NCI-H2227 treated with DMSO at 0.1 percent for 48 hours (cell line): ENCODE measurements around the gene KRT16.
"Not testable (repeated sequence)": the region's sequence is repeated elsewhere in the genome, so short reads cannot be mapped to it uniquely, and the experiment has no call there.

Experiments used
- DNase-seq: peaks from one replicate; lab custom pipeline; 2025; lab: John Stamatoyannopoulos, UW

KRT16 gene

GRCh38 chr17:41583137-41584127 is 29.1 kb downstream of the KRT16 start:
- no peak for DNase-seq

- DNase-seq = not testable (repeated sequence)
Observed at GRCh38 chr17:41582061-41582968, 30.3 kb downstream of the KRT16 start.

- DNase-seq = no peak
Observed at GRCh38 chr17:41581366-41582060, 31.1 kb downstream of the KRT16 start.

GRCh38 chr17:41580687-41581365 is 31.7 kb downstream of the KRT16 start:
- DNase-seq = no peak

GRCh38 chr17:41580244-41580575 is 32.4 kb downstream of the KRT16 start:
- DNase-seq = no peak

GRCh38 chr17:41579484-41580243 is 32.9 kb downstream of the KRT16 start:
- no peak for DNase-seq

- no peak for DNase-seq
Observed at GRCh38 chr17:41578971-41579370, 33.6 kb downstream of the KRT16 start.

GRCh38 chr17:41578538-41578937 is 34.0 kb downstream of the KRT16 start:
- no peak for DNase-seq

- not testable (repeated sequence) for DNase-seq
Observed at GRCh38 chr17:41576740-41577139, 35.8 kb downstream of the KRT16 start.

- no peak for DNase-seq
Observed at GRCh38 chr17:41575336-41575735, 37.2 kb downstream of the KRT16 start.

GRCh38 chr17:41571561-41572434 is 40.8 kb downstream of the KRT16 start, which contains the start of gene KRT9:
TSS of gene KRT9 (minus strand) at chr17:41572059. CDS start at chr17:41571992, 67 bp downstream.
- DNase-seq = peak; percentile 26

GRCh38 chr17:41567317-41567716 is 45.2 kb downstream of the KRT16 start:
- DNase-seq = no peak

- DNase-seq = no peak
Observed at GRCh38 chr17:41565338-41565737, 47.2 kb downstream of the KRT16 start.

- DNase-seq = peak; percentile 21
Observed at GRCh38 chr17:41563607-41564170, 48.9 kb downstream of the KRT16 start.

GRCh38 chr17:41561554-41561953 is 51.0 kb downstream of the KRT16 start:
- DNase-seq = no peak
